GM12878 (cell line): ENCODE measurements around the gene C15orf61. TPM values are rescaled to one million over a fixed set of nuclear protein-coding genes. Genes with fewer than 3 reads are reported as not detected.

Experiments
- ATAC-seq: fragments of 200-7000 bp; cut with Tn5 transposase; 3 replicates; pipeline ENCODE4 v1.9.1; 2020; ENCODE audit warnings: mild to moderate bottlenecking, moderate library complexity
- BruUV-seq: library from RNA; stranded (reverse); fragments of 400-500 nt; replicated peaks from 2 replicates; lab custom pipeline; 2021; lab: Mats Ljungman, UMichigan
- CTCF ChIA-PET: fragments of 300-600 bp; sonication (Branson Sonifier 250); formaldehyde crosslinking; extraction: SDS; loops from one replicate; lab custom pipeline; 2021; ENCODE audit warnings: inconsistent platforms; lab: Yijun Ruan, JAX
- POLR2A ChIA-PET: fragments of 350-600 bp; formaldehyde crosslinking; extraction: SDS; loops from one replicate; lab custom pipeline; 2021; ENCODE audit warnings: inconsistent platforms; lab: Charles Lee
- RAD21 ChIA-PET: fragments of 300-600 bp; sonication (Branson Sonifier 250); formaldehyde crosslinking; loops from one replicate; lab custom pipeline; 2023; ENCODE audit warnings: antibody characterized with exemption; ENCODE audit not compliant: unreplicated experiment; lab: Charles Lee
- SMC1A ChIA-PET: fragments of 300-600 bp; sonication (Branson Sonifier 250); formaldehyde crosslinking; loops from one replicate; lab custom pipeline; 2023; ENCODE audit not compliant: unreplicated experiment, uncharacterized antibody; lab: Charles Lee
- DNase-seq: peaks from one replicate; pipeline ENCODE4 v3.0.0-alpha.2; 2011; ENCODE audit warnings: low read depth, low spot score
- FAIRE-seq: peaks from 3 replicates; lab custom pipeline; 2011; peaks lifted over from hg19 to GRCh38; lab: Jason Lieb, UNC
- H2AFZ ChIP-seq: 2 replicates; pipeline ENCODE4 v1.6.0; 2011; ENCODE audit warnings: low read depth, low read length, control low read depth; ENCODE audit not compliant: control insufficient read depth
- H3K27ac ChIP-seq: 2 replicates; pipeline ENCODE4 v1.5.1; 2011; ENCODE audit warnings: control low read depth; ENCODE audit not compliant: control insufficient read depth, insufficient read depth
- H3K27me3 ChIP-seq, 2 experiments: replicated peaks in 1 of 2; 2 replicates each; pipeline versions ENCODE4 v1.6.0 to v1.6.1; 2011; ENCODE audit warnings: low read length in 1 of 2; ENCODE audit not compliant: control insufficient read depth in 2 of 2, insufficient read depth in 2 of 2
- H3K36me3 ChIP-seq, 2 experiments: 2 replicates each; pipeline ENCODE4 v1.5.1; 2011; ENCODE audit warnings: low read length in 1 of 2; ENCODE audit not compliant: control insufficient read depth in 2 of 2, insufficient read depth in 2 of 2
- H3K4me1 ChIP-seq: 2 replicates; pipeline ENCODE4 v1.6.1; 2011; ENCODE audit warnings: mild to moderate bottlenecking, low read length, moderate library complexity, mixed read lengths; ENCODE audit not compliant: control insufficient read depth, insufficient read depth
- H3K4me2 ChIP-seq: 2 replicates; pipeline ENCODE4 v1.6.0; 2011; ENCODE audit warnings: control low read depth; ENCODE audit not compliant: control insufficient read depth, insufficient read depth
- H3K4me3 ChIP-seq: fragments of 200-600 bp; sonication (generic); 2 replicates; pipeline ENCODE4 v1.5.1; 2016
- H3K79me2 ChIP-seq: 2 replicates; pipeline ENCODE4 v1.6.0; 2011; ENCODE audit warnings: low read length; ENCODE audit not compliant: control insufficient read depth, insufficient read depth
- H3K9ac ChIP-seq: 2 replicates; pipeline ENCODE4 v1.8.0; 2011; ENCODE audit warnings: low read length, control low read depth, mixed read lengths; ENCODE audit not compliant: control insufficient read depth, insufficient read depth
- H3K9me3 ChIP-seq: replicated peaks from 3 replicates; pipeline ENCODE4 v1.5.1; 2011; ENCODE audit warnings: mild to moderate bottlenecking, low read length; ENCODE audit not compliant: control insufficient read depth, insufficient read depth
- H4K20me1 ChIP-seq: 2 replicates; pipeline ENCODE4 v1.6.0; 2011; ENCODE audit not compliant: control insufficient read depth, insufficient read depth
- BACH1 ChIP-seq: fragments of 450-650 bp; IDR thresholded peaks from 2 replicates; pipeline ENCODE4 v1.6.1; 2017; ENCODE audit warnings: mild to moderate bottlenecking, borderline replicate concordance
- MEF2B ChIP-seq: fragments of 450-650 bp; IDR thresholded peaks from 2 replicates; pipeline ENCODE4 v1.6.1; 2018; ENCODE audit warnings: mild to moderate bottlenecking, moderate library complexity; ENCODE audit not compliant: partially characterized antibody, poor library complexity, severe bottlenecking
- WGBS: methylation state at CpG from one replicate; pipeline ENCODE4 v1.1.6; 2016; ENCODE audit warnings: low lambda C conversion rate; ENCODE audit not compliant: insufficient replicate concordance, insufficient coverage; ENCODE audit errors: missing lambda C conversion rate; 5-methylcytosine and 5-hydroxymethylcytosine counted together
- in situ Hi-C: fragments of 300-500 bp; cut with MboI; formaldehyde crosslinking; loops from 9 replicates; pipeline ENCODE4 v1.14.3; 2018; ENCODE audit warnings: mixed read lengths
- intact Hi-C: fragments of 100-400 bp; cut with micrococcal nuclease; formaldehyde crosslinking; loops from one replicate; pipeline ENCODE4 v1.14.2; 2022; ENCODE audit not compliant: unreplicated experiment
- polyA plus RNA-seq, 11 experiments: library from polyadenylated mRNA; depleted of rRNA in 4 of 11; unstranded in 6 of 11; stranded (reverse) in 5 of 11; fragments of >200 nt; fragmentation: Nextera tagmentation in 4 of 11; fragmentation: Illumina TruSeq in 1 of 11; extraction: Ambion mirVana in 4 of 11; extraction: Trizol in 1 of 11; gene quantifications; 1 replicate in 1 of 11; 2 replicates in 10 of 11; pipeline versions ENCODE4 v1.2.1 to v1.2.3, GENCODE V29; 2011 to 2016; ENCODE audit warnings: inconsistent platforms in 2 of 11, missing spikeins in 2 of 11, low read depth in 1 of 11
- total RNA-seq, 4 experiments: library from RNA; depleted of rRNA in 3 of 4; stranded (reverse); fragments of >200 nt in 3 of 4; fragmentation: Illumina TruSeq in 1 of 4; extraction: Trizol in 1 of 4; gene quantifications; 2 replicates each; pipeline versions ENCODE4 v1.2.1 to v1.2.3, GENCODE V29; 2013 to 2021
- TF ChIP-seq, protein P1 (sequence below): IDR thresholded peaks from 2 replicates; pipeline ENCODE4 v1.6.1; 2011; ENCODE audit warnings: low read depth, mild to moderate bottlenecking, low read length, moderate library complexity, borderline replicate concordance; ENCODE audit errors: extremely low read depth

C15orf61 gene
- total and polyA plus RNA-seq, 10 of the 15 experiments (the other 5 are each of a cell fraction or from before 2014, with no cell fraction given): 1.4 to 8.7 (median 4.3) TPM

DNA sequence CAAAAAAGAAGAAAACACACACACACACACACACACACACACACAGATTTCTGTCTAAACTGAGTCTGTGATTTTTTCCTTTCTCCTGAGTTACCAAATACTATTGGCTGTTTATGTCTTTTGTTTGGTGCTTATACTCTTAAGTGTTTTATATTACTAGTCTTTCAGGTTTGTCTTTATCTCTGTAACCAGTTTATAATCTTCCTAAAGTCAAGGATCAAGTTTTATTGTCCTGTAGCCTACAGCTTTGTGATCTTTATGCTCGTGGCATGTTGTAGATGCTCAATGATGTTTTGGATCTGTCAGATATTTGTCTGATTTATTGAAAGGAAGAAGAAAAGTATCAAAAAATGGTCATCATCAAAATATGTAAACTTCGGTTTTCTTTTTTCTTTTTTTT lies 26.1 kb downstream of the C15orf61 start:
- Histone ChIP-seq H3K4me1 (peaks cover 12% of the 10 kb centered on the region), H3K9ac (no peak overlapping the region), H4K20me1 (no peaks in the 10 kb centered on the region), H3K9me3 (no peaks in the 10 kb centered on the region), H3K27me3 (no peaks in the 10 kb centered on the region), H2AFZ (no peak overlapping the region), H3K4me2 (no peak overlapping the region), H3K4me3 (no peak overlapping the region), H3K27ac (no peak overlapping the region), H3K36me3 (peaks cover 0 to 3% of the 10 kb centered on the region in 2 experiments; a peak in 1 of 4 replicates), H3K79me2 (peaks cover 12% of the 10 kb centered on the region)
- FAIRE-seq (no peak), DNase-seq (no peak), ATAC-seq (no peak)
- in situ Hi-C loops: loop anchor here (25.0 kb wide), 1 partner anchor 1265 kb away; the partner anchor contains the start of gene ANP32A
- POLR2A ChIA-PET: no interaction called here
- SMC1A ChIA-PET: interaction anchor here (0.6 to 3.9 kb wide), 7 partner anchors 10 to 461 kb away, joined by 3 to 19 read pairs (median 3); no protein-coding TSS in a partner anchor
- RAD21 ChIA-PET: no interaction called here
- intact Hi-C loops: no loop called here
- CTCF ChIA-PET: interaction anchor here (0.8 kb wide), 1 partner anchor 10 kb away, joined by 4 read pairs; no protein-coding TSS in a partner anchor
- WGBS: 97% methylated on average over 2 of the region's 2 CpGs
- TF ChIP-seq, protein P1, sequence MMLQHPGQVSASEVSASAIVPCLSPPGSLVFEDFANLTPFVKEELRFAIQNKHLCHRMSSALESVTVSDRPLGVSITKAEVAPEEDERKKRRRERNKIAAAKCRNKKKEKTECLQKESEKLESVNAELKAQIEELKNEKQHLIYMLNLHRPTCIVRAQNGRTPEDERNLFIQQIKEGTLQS: no peak
- no TSS peak for BruUV-seq

DNA sequence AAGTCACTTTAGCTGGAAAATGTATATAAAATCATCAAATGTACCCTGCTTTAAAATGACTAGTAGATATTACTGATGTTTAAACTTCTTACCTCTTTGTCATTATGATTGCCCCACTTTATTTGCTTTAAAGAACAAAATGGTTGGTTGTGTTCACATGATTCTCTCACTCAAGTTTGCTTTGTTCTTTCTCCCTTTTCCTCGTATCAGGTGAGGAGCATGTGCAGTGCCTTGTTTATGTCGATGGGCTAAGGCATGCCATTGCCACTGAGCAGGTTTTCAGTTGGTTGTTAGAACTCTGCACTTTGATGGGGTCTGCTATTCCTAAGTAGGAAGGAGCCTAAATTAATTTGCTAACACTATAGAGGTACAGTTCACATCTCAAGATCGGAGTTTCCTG lies 26.9 kb downstream of the C15orf61 start:
- FAIRE-seq (no peak), DNase-seq (no peak), ATAC-seq (no peak)
- SMC1A ChIA-PET: interaction anchor here (1.0 to 3.9 kb wide), 4 partner anchors 10 to 44 kb away, joined by 3 to 19 read pairs (median 8); partner anchors contain the start of gene C15orf61
- RAD21 ChIA-PET: interaction anchor here (0.7 kb wide), 1 partner anchor 10 kb away, joined by 3 read pairs; no protein-coding TSS in a partner anchor
- POLR2A ChIA-PET: no interaction called here
- peak overlapping the region; percentile 7; the same call in 1 of the 2 replicates for H3K27ac ChIP-seq
- TF ChIP-seq MEF2B (no peak), BACH1 (no peak)
- no peak overlapping the region for H2AFZ ChIP-seq
- H3K36me3 ChIP-seq: peaks cover 2 to 3% of the 10 kb centered on the region in 2 experiments; a peak in 1 of 4 replicates
- H4K20me1 ChIP-seq: no peaks in the 10 kb centered on the region
- peaks cover 6% of the 10 kb centered on the region for H3K79me2 ChIP-seq
- in situ Hi-C loops: loop anchor here (25.0 kb wide), 1 partner anchor 1264 kb away; the partner anchor contains the start of gene ANP32A
- CTCF ChIA-PET: interaction anchor here (0.8 kb wide), 1 partner anchor 10 kb away, joined by 4 read pairs; no protein-coding TSS in a partner anchor
- no TSS peak for BruUV-seq
- no peaks in the 10 kb centered on the region for H3K27me3 ChIP-seq
- H3K9me3 ChIP-seq: no peaks in the 10 kb centered on the region
- no peak overlapping the region for H3K4me3 ChIP-seq
- no peak overlapping the region for H3K4me2 ChIP-seq
- WGBS: 77% methylated on average over 3 of the region's 3 CpGs
- intact Hi-C loops: no loop called here
- H3K9ac ChIP-seq: no peak overlapping the region
- H3K4me1 ChIP-seq: peaks cover 12% of the 10 kb centered on the region
